ENCODE data around the gene SEMA4D.

SEMA4D gene

DNA sequence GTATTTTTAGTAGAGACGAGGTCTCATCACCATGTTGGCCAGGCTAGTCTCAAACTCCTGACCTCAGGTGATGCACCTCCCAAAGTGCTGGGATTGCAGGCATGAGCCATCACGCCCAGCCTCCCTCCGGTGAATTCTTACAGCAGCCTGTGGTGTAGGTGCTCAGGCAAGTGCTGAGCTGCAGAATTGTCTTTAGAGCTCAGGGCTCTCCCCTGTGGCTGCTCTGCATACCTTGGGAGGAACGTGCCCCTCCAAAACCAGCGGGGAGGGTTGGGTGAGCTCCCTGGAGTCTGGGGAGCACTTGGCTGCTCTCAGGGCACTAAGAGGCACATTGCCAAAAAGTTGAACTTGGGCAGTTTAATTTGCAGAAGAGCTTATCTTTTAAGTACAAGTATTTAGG, 150.3 kb downstream of the SEMA4D start:
- DNase-seq: no peak

DNA sequence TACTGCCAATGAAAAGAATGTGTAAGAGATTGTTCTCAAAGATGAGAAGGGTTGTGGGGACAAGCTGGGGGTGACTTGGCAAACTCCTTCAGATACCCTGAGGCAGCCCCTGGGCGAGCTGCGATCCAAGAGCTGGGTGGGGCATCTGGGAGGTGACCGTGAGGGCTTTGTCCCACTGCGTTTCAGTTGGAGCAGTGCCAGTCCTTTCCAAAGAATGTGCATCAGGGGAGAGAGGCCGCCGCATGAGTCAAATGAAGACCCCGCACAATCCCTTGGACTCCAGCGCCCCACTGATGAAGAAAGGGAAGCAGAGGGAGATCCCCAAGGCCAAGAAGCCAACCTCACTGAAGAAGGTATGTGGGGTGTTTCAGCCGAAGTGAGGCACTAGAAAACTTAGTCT, 151.2 kb downstream of the SEMA4D start:
- no peak for DNase-seq

DNA sequence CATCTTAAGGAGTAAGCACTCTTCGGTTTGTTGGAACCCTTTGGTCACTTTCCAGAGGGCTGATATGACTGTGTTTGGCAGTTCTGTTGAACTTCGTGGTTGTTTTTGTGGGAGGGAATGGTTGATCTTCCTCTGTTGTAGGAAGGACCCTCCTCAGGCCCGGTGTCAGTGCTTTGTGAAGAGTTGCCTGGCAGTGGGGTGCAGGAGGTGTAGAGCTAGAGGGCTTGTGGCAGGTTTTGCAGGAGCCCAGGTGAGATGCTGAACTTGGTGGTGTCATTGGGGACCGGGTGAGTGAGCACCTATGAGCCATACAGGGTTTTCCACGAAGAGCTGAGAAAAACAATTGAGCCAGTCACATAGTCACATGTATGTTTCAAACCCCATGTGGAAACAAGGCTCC, 152.4 kb downstream of the SEMA4D start:
- no peak for DNase-seq

DNA sequence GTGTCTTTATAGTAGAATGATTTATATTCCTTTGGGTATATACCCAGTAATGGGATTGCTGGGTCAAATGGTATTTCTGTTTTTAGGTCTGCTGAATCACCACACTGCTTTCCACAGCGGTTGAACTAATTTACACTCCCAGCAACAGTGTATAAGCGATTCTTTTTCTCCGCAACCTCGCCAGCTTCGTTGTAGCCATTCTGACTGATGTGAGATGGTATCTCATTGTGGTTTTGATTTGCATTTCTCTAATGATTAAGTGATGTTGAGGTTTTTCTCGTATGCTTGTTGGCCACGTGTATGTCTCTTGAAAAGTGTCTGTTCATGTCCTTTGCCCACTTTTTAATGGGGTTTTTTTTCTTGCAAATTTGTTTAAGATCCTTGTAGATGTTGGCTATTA, 154.1 kb downstream of the SEMA4D start:
- DNase-seq: peak; percentile 55

DNA sequence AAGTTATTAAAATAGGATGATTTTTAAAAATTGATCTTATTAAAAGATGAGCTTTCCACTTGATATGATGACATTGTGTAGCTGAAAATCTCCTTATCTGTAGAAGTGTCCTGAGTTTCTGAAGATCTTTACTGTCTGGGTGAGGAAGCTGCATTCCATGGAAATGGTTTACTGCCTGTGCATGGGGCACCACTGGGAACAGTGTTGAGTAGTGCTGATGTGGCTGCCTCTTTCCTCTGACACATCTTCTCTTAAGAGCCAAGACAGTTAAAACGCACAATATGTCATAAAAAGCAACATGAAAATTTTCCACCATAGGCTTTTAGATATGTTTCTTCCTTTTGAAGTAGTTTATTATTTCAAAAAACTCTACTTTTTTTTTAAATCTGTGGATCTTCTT, 155.0 kb downstream of the SEMA4D start:
- no peak for DNase-seq

DNA sequence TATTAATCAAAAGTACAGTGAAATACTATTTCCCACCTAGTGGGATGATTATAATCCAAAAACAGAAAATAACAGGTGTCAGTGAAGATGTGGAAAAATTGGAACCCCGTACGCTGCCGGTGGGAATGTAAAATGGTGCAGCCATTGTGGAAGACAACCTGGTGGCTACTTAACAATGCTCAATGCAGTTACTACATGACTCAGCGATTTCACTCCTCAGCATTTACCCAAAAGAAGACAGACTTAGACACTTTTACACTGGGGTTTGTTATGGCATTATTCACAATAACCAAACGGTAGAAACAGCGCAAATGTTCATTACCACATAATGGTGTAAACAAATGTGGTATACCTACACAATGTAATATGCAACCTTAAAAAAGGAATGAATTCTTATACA, 155.7 kb downstream of the SEMA4D start:
- no peak for DNase-seq

DNA sequence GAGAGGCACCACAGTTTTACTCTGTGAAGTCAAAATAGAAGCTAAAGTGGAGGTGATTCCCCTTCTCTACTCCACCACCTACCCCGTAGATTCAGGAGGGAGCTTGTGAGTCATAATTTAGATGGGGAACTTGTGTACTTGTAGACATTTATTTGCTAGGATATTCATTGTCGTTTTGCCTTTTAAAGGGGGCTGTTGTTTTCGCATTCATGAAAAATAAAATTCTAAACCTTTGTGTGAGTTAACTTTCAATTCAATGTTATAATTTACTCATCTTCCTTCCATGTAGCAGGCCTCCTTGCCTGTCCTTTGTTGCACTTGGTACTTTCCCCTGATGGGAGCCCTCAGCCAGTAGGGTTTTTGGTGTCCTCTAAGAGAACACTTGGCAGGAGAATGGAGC, 157.6 kb downstream of the SEMA4D start:
- DNase-seq: no peak

DNA sequence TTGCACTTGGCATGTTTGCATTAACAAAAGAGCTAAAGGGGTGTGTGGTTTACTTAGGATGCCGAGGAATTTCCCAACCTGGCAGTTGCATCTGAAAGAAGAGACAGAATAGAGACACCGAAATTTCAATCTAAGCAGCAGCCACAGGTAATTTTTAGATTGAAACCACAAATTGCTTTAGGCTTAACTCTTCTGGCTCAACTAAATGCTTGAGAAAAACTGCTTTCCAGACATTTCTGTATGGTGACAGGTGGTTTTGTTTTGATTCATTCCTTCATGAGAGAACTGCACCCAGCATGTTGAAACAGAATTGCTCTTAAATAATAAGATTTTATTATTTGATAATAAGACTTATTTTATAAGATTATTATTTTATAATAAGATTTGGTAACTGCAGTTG, 158.1 kb downstream of the SEMA4D start:
- DNase-seq: no peak

DNA sequence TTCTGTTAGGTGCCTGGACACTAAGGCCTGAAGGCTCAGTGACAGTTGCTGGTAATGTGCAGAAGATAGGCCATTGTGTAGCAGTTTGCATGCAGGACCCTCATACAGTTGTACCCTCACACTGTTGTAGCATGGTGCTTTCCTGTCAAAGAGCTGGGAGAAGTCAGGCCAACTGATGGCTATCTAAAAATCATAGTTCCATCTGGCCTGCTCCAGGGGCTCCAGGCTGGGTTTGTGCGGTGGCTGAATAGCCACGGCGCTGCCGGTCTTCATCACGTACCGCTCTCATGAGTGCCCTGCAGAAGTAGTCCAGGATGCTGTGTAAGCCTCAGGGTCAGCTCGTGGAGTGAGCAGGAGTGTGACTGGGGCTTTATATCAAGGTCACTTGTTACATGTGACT, 167.4 kb downstream of the SEMA4D start:
- DNase-seq: no peak

DNA sequence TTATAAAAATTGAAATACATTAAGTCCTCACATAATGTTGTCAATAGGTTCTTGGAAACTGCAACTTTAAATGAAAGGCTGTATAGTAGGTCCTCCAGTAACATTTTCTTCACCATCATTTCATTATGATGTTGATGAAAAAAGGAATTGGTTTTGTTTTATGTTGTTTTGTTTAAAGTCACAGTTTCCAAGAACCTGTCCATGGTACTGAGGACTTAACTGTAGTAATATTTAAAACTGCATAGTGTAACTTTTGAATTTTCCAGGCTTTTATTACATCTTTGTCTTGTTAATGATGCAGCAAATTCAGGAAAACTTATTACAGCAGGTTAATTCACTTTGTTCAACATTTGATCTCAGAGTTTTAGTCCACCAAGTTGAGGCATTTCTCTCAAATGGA, 168.0 kb downstream of the SEMA4D start:
- DNase-seq: no peak

DNA sequence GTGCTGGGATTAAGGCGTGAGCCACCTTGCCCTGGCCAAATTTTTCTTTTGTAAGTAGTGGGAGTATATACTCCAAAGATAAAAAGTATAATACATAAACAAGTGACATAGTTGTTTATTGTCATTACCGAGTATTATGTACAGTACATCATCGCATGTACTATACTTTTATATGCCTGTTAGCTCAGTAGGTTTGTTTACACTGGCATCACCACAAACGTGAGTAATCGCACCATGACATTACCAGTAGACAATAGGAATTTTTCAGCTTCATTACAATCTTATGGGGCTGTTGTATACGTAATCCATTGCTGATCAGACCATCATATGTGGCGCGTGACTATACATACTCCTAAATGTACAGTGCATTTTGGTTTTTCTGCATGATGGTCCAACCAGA, 169.8 kb downstream of the SEMA4D start:
- no peak for DNase-seq

DNA sequence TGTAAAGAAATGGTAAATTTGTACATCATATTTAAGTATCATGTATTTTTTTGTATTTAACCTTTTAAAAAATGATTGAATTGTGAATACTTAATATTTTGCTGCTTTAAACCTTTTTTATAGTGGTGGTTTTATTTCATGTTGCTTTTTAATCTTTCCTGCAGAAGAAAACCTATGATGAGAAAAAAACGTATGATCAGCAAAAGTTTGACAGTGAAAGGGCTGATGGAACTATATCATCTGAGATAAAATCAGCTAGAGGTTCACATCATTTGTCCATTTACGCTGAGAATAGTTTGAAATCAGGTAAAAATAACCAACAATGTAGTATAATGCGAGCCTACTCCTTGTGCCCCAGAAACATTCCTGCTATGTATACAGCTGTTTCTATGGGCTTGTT, 172.2 kb downstream of the SEMA4D start:
- no peak for DNase-seq

DNA sequence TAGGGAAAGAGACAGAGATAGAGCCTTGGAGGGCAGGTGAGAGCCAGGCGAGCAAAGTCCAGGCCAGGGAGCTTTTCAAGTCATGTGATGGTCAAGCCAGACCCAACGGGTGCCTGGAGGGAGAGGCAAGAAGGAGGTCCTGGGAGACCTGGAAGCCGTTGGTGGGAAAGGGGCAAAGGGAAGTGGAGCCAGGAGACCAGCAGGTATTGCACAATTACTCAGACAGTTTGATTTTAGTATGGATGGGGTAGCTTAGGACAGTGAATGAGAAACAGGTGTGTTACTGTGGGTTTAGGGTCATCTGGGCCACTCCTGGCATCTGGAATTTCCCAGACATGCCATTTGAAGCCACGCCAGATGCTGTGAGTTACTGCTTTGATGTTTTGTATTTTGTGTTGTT, 174.5 kb downstream of the SEMA4D start:
- no peak for DNase-seq

DNA sequence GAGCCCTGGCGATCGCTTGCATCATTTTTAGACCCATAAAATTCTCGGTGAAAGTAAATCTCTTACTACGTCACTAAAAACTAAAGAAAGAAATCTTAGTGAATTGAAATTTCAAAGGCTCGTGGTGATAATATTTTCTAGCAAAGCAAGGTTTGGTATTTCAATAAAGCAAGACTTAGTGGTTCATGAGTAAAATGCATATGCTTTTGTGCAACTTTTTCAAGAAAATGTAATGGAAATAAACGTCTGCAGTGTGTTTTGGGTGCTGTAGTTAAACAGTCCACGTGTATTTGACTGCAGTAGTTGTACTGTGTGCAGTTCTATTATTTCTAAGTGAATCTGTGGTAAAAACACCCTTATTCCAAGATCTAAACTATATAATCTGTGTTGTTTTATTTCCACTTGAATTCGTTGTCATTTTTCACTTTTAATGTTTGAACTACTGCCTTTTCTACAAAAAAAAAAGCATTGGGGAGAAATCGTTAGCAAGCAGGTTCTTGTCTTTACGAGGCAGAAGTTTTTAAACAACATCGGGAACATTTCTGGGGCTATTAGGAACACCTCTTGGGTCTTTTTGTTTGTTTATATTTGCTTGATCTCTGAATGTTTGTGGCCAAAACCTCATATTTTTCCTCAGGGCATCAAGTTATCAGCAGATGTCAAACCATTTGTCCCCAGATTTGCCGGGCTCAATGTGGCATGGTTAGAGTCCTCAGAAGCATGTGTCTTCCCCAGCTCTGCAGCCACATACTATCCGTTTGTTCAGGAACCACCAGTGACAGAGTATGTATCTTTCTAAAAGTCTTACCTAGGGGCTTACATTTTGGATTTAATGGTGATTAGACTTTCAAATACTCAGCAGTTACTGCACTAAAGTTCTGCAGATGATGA, 178.7 kb downstream of the SEMA4D start:
- DNase-seq: no peak

DNA sequence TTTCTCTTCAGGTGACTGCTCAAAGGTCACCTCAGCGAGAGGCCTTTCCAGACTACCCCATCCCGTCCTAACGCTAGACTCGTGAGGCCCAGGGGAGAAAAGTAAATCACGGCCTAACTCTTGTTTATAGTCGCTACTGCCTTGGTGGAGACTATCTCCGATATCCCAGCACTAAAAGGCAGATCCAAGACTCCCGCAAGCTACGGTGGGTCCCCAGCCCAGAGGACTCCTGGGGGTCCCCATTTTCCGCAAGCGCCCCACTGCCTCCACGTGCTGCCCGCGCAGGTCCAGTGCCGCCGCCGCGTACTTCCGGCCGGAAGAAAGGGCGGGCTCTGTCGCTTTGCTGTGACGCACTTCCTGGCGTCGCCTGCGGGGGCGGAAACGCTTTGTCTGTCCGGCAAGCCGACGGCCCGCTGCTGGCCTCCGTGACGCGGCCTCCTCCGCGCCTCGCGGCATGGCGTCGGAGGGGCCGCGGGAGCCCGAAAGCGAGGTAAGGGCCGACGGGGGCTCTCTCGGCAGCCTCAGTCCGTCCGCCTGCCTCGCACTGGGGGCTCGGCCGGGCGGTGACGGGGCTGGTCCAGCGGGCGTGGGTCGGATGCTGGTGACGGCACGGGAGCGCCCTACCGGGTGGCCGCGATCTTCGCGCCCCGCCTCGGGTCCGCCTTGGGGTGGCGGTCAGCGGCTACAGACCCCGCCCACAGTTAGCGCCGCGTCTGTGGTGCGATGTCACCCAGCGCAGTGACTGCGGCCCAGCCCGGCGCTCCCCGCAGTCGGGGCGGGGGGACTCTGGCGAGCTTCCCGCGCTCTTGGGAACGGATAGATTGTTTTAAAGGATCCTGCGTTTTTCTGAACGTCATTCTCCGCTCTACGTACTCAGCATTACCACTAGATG, 179.5 kb downstream of the SEMA4D start, which contains the start of gene SECISBP2:
Gene SECISBP2, plus strand, starts transcription at position 378 of the 892 bp plus-strand sequence. Its CDS starts 77 bp downstream, at position 455.
- DNase-seq: peak; percentile 95

DNA sequence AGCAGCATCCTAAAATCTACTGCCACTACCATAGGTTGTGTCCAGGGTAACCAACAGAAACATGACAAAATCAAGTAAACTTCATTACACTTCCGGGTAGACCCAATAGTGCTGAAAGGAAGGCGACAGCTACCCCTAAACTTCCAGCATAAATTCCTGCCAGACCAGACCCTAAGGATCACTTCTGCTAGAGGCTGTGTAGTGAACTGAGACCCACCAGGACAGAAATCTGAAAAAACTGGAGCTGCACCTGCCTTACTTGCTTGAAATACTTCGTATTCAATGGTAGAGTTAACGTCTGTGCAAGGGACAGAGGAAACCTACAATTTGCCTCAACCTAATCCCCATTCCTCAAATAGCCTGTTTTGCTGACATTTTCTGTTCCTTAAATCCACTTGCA, 180.6 kb downstream of the SEMA4D start:
- DNase-seq: no peak

DNA sequence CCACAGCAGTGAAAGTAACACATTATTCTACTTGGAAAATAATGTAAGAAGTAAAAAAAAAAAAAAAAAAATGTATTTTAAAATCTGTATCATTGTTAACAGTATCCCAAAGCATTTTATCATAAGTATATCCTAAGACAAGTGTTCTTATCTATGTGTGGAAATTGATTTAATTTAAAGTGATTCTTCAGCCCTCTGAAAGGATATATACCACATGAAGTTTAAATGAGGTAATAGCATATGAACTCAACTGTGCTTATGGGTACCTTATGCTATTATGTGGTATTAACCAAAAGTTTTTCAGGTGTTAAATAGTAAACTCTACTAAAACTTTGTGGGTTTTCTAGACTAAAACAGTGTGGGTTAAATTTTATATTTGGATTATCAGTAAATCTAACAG, 182.4 kb downstream of the SEMA4D start:
- no peak for DNase-seq

DNA sequence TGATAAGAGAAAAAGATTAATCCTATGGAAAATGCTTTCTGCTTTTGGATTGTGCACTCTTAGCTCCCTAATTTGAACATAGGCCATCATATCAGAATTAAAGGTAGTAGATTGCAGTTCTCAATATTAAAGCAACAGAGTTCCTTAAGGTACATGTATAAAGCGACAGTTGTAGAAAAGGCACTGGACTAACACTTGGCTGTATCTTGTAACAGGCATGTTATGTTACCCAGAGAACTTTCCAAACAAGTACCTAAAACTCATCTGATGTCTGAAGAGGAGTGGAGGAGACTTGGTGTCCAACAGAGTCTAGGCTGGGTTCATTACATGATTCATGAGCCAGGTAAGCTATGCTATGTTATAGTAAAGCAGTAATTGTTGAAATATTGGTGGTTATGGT, 183.0 kb downstream of the SEMA4D start:
- no peak for DNase-seq

DNA sequence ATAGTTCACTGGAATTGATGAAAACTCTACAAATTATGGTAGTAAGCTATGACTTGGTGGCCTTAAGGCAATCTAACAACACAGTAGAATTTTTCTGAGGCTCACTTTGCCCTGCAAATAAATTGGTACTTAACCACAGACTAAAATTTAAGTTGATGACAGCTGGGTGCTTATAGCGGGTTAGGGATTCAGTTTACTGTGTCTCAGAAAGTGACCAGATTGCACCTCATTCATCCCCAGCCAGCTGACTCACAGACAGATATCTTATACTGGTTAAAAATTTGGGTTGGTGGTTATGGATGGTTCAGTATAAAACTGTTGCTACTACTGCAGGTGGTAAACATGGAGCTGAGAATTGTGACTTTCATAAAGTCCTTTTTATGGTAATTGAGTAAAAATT, 184.1 kb downstream of the SEMA4D start:
- no peak for DNase-seq

DNA sequence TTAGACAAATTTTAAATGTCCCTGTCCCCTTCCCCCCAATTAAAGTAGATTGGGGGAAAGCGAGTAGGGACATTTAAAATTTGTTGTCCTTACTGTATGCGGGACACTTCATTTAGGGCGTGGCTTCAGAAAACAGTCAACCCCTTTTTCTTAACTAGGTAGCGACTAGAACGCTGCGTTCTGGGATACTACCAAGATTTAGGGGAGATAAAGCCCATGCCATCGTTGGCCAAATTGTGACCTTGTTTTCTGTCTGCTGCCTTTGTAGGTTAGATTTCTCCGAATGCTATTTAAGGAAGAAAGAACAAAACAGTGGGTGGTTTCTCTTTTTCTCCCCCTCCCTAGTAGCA, 185.7 kb downstream of the SEMA4D start:
- peak; percentile 19 for DNase-seq

DNA sequence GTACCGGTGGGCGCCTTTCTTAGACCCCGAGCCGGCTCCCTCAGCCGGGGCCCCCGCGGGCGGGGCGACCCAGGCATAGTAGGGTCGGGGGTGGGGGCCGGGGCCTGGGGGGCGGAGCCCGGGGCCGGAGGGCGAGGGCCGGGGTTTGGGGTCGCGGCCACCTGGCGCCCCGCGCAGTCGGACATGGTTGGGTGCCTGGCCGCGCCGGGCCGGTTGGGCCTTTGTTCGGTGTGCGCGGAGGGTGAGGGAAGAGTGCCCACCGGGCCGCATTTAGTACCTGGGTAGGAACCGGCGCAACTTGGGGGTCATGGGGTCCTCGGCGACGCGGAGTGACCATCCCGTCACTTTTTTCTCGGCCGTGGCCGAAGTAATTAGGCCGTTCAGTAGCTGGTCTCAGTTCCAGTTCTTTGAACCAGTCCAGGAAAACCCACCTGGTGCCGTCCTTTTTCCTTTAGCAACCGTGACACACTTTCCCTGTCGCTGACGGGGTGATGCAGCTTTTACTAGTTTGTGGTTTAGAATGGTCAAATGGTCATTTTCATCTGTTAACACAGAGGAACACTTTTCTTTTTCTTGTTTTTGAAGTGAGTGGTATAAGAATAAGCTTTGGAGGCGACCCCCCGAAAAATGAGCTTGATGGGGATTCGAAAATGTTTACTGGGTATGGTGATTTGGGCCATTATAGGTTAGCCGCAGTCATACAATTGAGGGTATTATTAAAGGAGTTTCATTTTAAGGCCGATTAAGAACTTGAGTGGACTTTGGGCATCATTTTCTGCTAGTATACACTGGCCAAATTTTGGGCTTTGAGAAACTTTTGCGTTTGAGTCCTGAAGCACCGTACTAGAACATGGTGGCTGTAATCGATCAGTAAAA, 186.3 kb downstream of the SEMA4D start:
- DNase-seq: peak; percentile 33
